GM12874 (cell line): ENCODE measurements around the gene DROSHA.
A peak's percentile ranks its signal among the peaks of the same experiment; 100 is the strongest.

Experiments
- CTCF ChIP-seq: IDR thresholded peaks from 2 replicates; pipeline ENCODE4 v1.5.1; 2011; ENCODE audit warnings: low read depth, mild to moderate bottlenecking, control low read depth, low read length, moderate library complexity; ENCODE audit not compliant: insufficient read depth

Gene DROSHA, protein sequence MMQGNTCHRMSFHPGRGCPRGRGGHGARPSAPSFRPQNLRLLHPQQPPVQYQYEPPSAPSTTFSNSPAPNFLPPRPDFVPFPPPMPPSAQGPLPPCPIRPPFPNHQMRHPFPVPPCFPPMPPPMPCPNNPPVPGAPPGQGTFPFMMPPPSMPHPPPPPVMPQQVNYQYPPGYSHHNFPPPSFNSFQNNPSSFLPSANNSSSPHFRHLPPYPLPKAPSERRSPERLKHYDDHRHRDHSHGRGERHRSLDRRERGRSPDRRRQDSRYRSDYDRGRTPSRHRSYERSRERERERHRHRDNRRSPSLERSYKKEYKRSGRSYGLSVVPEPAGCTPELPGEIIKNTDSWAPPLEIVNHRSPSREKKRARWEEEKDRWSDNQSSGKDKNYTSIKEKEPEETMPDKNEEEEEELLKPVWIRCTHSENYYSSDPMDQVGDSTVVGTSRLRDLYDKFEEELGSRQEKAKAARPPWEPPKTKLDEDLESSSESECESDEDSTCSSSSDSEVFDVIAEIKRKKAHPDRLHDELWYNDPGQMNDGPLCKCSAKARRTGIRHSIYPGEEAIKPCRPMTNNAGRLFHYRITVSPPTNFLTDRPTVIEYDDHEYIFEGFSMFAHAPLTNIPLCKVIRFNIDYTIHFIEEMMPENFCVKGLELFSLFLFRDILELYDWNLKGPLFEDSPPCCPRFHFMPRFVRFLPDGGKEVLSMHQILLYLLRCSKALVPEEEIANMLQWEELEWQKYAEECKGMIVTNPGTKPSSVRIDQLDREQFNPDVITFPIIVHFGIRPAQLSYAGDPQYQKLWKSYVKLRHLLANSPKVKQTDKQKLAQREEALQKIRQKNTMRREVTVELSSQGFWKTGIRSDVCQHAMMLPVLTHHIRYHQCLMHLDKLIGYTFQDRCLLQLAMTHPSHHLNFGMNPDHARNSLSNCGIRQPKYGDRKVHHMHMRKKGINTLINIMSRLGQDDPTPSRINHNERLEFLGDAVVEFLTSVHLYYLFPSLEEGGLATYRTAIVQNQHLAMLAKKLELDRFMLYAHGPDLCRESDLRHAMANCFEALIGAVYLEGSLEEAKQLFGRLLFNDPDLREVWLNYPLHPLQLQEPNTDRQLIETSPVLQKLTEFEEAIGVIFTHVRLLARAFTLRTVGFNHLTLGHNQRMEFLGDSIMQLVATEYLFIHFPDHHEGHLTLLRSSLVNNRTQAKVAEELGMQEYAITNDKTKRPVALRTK (N-terminal part only)

GRCh38 chr5:31531888-31532547 is at the start of gene DROSHA, which contains the start of gene C5orf22:
Gene DROSHA (minus strand): TSS chr5:31532093. CDS start chr5:31529059, 3,034 bp downstream.
Gene C5orf22 (plus strand): TSS chr5:31532301. CDS start chr5:31532393, 92 bp downstream.
- TF ChIP-seq CTCF: 0 out of 2 replicates have a peak, but pooled peaks have one; percentile 5

- no peak for TF ChIP-seq CTCF
Observed at GRCh38 chr5:31579558-31579957, 47.7 kb upstream of the DROSHA start.

GRCh38 chr5:31577438-31577837 is 45.5 kb upstream of the DROSHA start:
- no peak for TF ChIP-seq CTCF

DNA sequence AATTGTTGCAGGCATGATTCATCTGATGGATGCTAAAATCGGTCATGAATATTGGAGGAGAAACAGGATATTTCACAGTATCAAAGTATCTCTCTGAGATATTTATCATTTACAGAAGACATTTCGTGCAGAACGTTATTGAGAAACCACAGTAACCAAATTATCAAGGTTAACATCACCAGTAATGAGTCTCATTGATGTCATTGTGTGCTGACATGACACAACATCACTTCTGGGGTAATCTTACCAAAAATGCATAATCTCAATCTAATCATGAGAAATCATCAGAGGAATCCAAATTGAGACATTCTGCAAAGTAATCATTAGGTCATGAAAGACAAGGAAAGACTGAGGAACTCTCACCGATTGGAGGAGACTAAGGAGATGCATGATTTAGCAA is 42.9 kb upstream of the DROSHA start:
- no peak for TF ChIP-seq CTCF

- no peak for TF ChIP-seq CTCF
Observed at GRCh38 chr5:31573494-31574142, 41.7 kb upstream of the DROSHA start.

- no peak for TF ChIP-seq CTCF
Observed at GRCh38 chr5:31569068-31569467, 37.2 kb upstream of the DROSHA start.
